Osteocyte (in vitro differentiated cells): ENCODE measurements around the gene PRKCE. TPM values are rescaled to one million over a fixed set of nuclear protein-coding genes. Genes with fewer than 3 reads are reported as not detected.

ENCODE experiments used
- DNase-seq: peaks from one replicate; pipeline ENCODE4 v3.0.0; 2021; ENCODE audit warnings: mixed read lengths; ENCODE audit not compliant: unreplicated experiment; ENCODE audit errors: extremely low spot score
- H3K27ac Mint-ChIP-seq: one replicate; pipeline ENCODE4 v1.8.0; 2021; ENCODE audit warnings: mild to moderate bottlenecking, mixed read lengths; ENCODE audit not compliant: unreplicated experiment
- H3K27me3 Mint-ChIP-seq: one replicate; pipeline ENCODE4 v1.8.0; 2021; ENCODE audit warnings: mixed read lengths; ENCODE audit not compliant: unreplicated experiment
- H3K36me3 Mint-ChIP-seq: one replicate; pipeline ENCODE4 v1.8.0; 2021; ENCODE audit warnings: mixed read lengths; ENCODE audit not compliant: unreplicated experiment
- H3K4me1 Mint-ChIP-seq: one replicate; pipeline ENCODE4 v1.8.0; 2021; ENCODE audit warnings: mixed read lengths; ENCODE audit not compliant: unreplicated experiment
- H3K4me3 Mint-ChIP-seq: one replicate; pipeline ENCODE4 v1.8.0; 2021; ENCODE audit warnings: mild to moderate bottlenecking, moderate library complexity, mixed read lengths; ENCODE audit not compliant: unreplicated experiment
- H3K9me3 Mint-ChIP-seq: one replicate; pipeline ENCODE4 v1.8.0; 2021; ENCODE audit warnings: mixed read lengths; ENCODE audit not compliant: unreplicated experiment
- total RNA-seq: library from RNA; stranded (reverse); gene quantifications from 2 replicates; pipeline ENCODE4 v1.2.1, GENCODE V29; 2021
- TF ChIP-seq, protein P1 (sequence below): fragments of 200-600 bp; sonication (generic); IDR thresholded peaks from 2 replicates; pipeline ENCODE4 v1.5.0; 2021; ENCODE audit warnings: antibody characterized with exemption, mild to moderate bottlenecking, moderate library complexity

The PRKCE gene
- total RNA-seq, 1 donor from 2014 or later, result 13.8 TPM

GRCh38 chr2:45960057-45960863 is 308.8 kb downstream of the PRKCE start:
- Mint-ChIP-seq H3K9me3 (no peaks in the 10 kb centered on the region), H3K27me3 (no peaks in the 10 kb centered on the region), H3K36me3 (no peaks in the 10 kb centered on the region), H3K4me3 (no peak overlapping the region), H3K4me1 (peaks cover 59% of the 10 kb centered on the region), H3K27ac (no peak overlapping the region)
- TF ChIP-seq, protein P1, sequence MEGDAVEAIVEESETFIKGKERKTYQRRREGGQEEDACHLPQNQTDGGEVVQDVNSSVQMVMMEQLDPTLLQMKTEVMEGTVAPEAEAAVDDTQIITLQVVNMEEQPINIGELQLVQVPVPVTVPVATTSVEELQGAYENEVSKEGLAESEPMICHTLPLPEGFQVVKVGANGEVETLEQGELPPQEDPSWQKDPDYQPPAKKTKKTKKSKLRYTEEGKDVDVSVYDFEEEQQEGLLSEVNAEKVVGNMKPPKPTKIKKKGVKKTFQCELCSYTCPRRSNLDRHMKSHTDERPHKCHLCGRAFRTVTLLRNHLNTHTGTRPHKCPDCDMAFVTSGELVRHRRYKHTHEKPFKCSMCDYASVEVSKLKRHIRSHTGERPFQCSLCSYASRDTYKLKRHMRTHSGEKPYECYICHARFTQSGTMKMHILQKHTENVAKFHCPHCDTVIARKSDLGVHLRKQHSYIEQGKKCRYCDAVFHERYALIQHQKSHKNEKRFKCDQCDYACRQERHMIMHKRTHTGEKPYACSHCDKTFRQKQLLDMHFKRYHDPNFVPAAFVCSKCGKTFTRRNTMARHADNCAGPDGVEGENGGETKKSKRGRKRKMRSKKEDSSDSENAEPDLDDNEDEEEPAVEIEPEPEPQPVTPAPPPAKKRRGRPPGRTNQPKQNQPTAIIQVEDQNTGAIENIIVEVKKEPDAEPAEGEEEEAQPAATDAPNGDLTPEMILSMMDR, result no peak
- DNase-seq, result peak; percentile 15

GRCh38 chr2:45962177-45962921 is 310.9 kb downstream of the PRKCE start:
- Mint-ChIP-seq H3K9me3 (no peaks in the 10 kb centered on the region), H3K4me3 (no peak overlapping the region), H3K36me3 (no peaks in the 10 kb centered on the region), H3K4me1 (peaks cover 59% of the 10 kb centered on the region), H3K27me3 (no peaks in the 10 kb centered on the region), H3K27ac (peak overlapping the region; percentile 77)
- peak; percentile 90 for DNase-seq
- TF ChIP-seq, protein P1, result no peak

- H3K4me3 Mint-ChIP-seq, result no peak overlapping the region
Measured at GRCh38 chr2:45963816-45964215, 312.3 kb downstream of the PRKCE start.

DNA sequence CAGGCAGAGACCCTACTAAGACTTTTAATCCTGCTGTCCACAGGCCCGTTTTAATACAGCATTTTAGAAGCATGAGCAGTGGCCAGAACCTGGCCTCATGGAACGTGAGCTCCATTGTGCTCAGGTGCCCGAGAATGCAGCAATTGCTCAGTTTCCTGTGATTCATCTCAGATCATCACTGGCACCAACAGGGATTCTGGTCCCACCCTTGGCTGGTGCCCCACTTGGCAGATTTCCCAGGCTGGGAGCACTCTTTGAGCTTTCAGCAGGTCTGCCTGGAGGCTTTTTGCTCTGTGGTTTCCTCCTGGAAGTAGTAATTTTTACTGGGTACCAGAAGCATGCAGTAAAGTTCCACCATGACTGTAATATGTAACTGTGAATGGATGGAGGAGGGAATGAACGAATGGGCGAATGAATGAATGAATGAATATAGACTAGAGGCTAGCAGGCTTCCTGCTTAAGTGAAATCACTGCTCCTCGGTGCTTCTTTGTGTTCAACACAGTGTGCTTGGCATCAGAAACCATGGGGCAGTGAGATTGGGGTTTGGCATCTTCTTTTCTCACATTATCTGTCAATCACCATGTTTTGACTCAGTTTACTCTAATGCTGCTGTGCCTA is 312.9 kb downstream of the PRKCE start:
- no peaks in the 10 kb centered on the region for H3K27me3 Mint-ChIP-seq
- TF ChIP-seq, protein P1, result no peak
- H3K4me3 Mint-ChIP-seq, result no peak overlapping the region
- no peaks in the 10 kb centered on the region for H3K9me3 Mint-ChIP-seq
- peak; percentile 89 for DNase-seq
- H3K36me3 Mint-ChIP-seq, result no peaks in the 10 kb centered on the region
- peak overlapping the region; percentile 68 for H3K27ac Mint-ChIP-seq
- peaks cover 51% of the 10 kb centered on the region for H3K4me1 Mint-ChIP-seq

More at GRCh38 chr2:45963816-45964215, 312.3 kb downstream of the PRKCE start:
- DNase-seq, result no peak
- Mint-ChIP-seq H3K9me3 (no peaks in the 10 kb centered on the region), H3K27ac (peak overlapping the region; percentile 68), H3K27me3 (no peaks in the 10 kb centered on the region), H3K4me1 (peaks cover 56% of the 10 kb centered on the region), H3K36me3 (no peaks in the 10 kb centered on the region)
- TF ChIP-seq, protein P1, result no peak

- H3K4me3 Mint-ChIP-seq, result no peak overlapping the region
- no peaks in the 10 kb centered on the region for H3K9me3 Mint-ChIP-seq
- H3K27ac Mint-ChIP-seq, result peak overlapping the region; percentile 68
- H3K4me1 Mint-ChIP-seq, result peaks cover 46% of the 10 kb centered on the region
- no peaks in the 10 kb centered on the region for H3K36me3 Mint-ChIP-seq
- no peak for DNase-seq
- TF ChIP-seq, protein P1, result no peak
- H3K27me3 Mint-ChIP-seq, result no peaks in the 10 kb centered on the region
Measured at GRCh38 chr2:45964906-45965305, 313.4 kb downstream of the PRKCE start.
